ENCODE results near the gene ADAMTS10. TPM values are rescaled to one million over a fixed set of nuclear protein-coding genes. Genes with fewer than 3 reads are reported as not detected.
A peak's percentile ranks its signal among the peaks of the same experiment; 100 is the strongest.

The ADAMTS10 gene
- total RNA-seq, 4 donors from 2014 or later = 5.2 to 62.8 (median 20.7) TPM

DNA sequence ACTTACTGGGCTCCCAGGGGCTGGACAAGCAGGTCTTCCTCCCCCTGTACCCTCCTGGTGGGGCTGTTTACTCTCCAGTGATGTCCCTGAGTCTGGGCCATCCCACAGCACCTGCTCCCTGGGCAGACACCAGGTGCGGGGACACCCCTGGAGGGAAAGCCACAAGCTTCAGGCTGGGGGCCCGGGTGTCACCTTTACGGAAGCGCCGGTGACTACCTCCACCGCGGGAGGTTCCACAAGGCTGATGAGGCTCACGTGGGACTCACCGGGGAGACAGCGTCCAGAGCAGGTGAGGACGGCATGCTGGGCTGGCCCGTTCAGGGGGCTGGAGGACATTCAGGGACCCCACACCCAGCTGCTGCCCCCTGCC, 44.8 kb upstream of the ADAMTS10 start:
- no peak overlapping the region for H3K27ac ChIP-seq
- intact Hi-C loops (cut with DNase I; ENCODE audit: low total_unique reads) = loop anchor here (5.0 to 10.0 kb wide), 2 partner anchors 427 to 1591 kb away; partner anchors contain the start of gene ZNF557
- no peaks in the 10 kb centered on the region for H3K36me3 ChIP-seq
- no peak for DNase-seq
- in situ Hi-C loops (cut with MboI; ENCODE audit: low pct_ligation_motif_present in 1 of 4, low pct_unique_long_range_greater_than_20kb in 1 of 4, low sequenced_read_pairs in 3 of 4) = loop anchor here (10.0 to 25.0 kb wide), 2 partner anchors 419 to 432 kb away; partner anchors contain the start of gene OR1M1 (in 3 of the 4)
- 52 to 71% methylated on average over 4 to 12 of the region's 12 CpGs for WGBS, 2 donors (ENCODE audit: low coverage in 1 of 2)
- peaks cover 0 to 9% (median 1%) of the 10 kb centered on the region in 4 donors for H3K4me1 ChIP-seq
- H3K4me3 ChIP-seq = no peak overlapping the region
- TF ChIP-seq POLR2A (IDR thresholded peaks at IDR 0.05) (no peak), POLR2AphosphoS5 (IDR thresholded peaks at IDR 0.05) (no peak), EP300 (IDR thresholded peaks at IDR 0.05; ENCODE audit: low read depth) (no peak)
- TF ChIP-seq, protein P1, sequence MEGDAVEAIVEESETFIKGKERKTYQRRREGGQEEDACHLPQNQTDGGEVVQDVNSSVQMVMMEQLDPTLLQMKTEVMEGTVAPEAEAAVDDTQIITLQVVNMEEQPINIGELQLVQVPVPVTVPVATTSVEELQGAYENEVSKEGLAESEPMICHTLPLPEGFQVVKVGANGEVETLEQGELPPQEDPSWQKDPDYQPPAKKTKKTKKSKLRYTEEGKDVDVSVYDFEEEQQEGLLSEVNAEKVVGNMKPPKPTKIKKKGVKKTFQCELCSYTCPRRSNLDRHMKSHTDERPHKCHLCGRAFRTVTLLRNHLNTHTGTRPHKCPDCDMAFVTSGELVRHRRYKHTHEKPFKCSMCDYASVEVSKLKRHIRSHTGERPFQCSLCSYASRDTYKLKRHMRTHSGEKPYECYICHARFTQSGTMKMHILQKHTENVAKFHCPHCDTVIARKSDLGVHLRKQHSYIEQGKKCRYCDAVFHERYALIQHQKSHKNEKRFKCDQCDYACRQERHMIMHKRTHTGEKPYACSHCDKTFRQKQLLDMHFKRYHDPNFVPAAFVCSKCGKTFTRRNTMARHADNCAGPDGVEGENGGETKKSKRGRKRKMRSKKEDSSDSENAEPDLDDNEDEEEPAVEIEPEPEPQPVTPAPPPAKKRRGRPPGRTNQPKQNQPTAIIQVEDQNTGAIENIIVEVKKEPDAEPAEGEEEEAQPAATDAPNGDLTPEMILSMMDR (IDR thresholded peaks at IDR 0.05) = no peak
- peaks cover 4% of the 10 kb centered on the region for H3K27me3 ChIP-seq
- H3K9me3 ChIP-seq = no peaks in the 10 kb centered on the region

DNA sequence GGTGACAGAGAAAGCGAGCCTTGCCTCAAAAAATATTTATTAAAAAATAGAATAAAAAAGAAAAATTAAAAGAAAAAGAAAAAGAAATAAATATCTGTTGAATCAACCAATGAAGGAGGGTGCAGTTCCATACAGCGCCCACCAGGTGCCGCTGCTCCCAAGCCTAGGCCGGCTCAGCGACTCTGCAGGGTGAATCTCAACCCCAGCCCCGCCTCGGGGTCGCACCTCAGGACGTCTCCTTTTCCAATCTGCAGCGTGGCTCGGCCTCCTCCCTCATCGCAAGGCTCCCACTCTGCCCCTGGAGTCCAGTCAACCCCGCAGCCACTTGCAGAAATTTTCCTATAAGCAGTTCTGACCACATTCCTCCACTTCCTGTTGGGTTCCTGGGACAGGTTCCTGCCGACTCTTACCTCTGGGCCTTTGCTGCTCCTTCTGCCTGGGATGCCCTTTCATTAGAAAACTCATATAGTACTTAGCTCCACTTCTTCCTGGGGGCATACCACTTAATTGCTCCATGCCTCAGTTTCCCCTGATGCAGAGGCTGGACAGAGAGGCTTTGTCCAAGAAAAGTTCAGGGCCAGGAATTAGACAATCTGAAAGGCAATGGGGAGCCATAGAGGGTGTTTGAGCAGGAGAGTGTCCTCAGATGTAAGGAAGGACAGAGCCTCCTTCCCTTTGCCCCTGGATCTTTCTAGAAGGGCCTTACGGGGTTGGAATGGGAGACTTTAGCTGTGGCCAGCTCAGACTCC, 44.2 kb upstream of the ADAMTS10 start:
- H3K4me1 ChIP-seq = peaks cover 0 to 9% (median 1%) of the 10 kb centered on the region in 4 donors
- H3K27ac ChIP-seq = no peak overlapping the region
- TF ChIP-seq POLR2A (IDR thresholded peaks at IDR 0.05) (no peak), POLR2AphosphoS5 (IDR thresholded peaks at IDR 0.05) (no peak), EP300 (IDR thresholded peaks at IDR 0.05; ENCODE audit: low read depth) (no peak)
- TF ChIP-seq, protein P1 (IDR thresholded peaks at IDR 0.05) = peak; percentile 95 to 100 (median 99)
- no peaks in the 10 kb centered on the region for H3K9me3 ChIP-seq
- no peaks in the 10 kb centered on the region for H3K36me3 ChIP-seq
- in situ Hi-C loops (cut with MboI; ENCODE audit: low pct_ligation_motif_present in 1 of 4, low pct_unique_long_range_greater_than_20kb in 1 of 4, low sequenced_read_pairs in 3 of 4) (loop anchor here (10.0 to 25.0 kb wide), 2 partner anchors 420 to 433 kb away; partner anchors contain the start of gene OR1M1 (in 3 of the 4)), intact Hi-C loops (cut with DNase I; ENCODE audit: low total_unique reads) (loop anchor here (5.0 to 10.0 kb wide), 2 partner anchors 428 to 1590 kb away; partner anchors contain the start of gene ZNF557)
- H3K27me3 ChIP-seq = peaks cover 4% of the 10 kb centered on the region
- peak; percentile 50 for DNase-seq
- H3K4me3 ChIP-seq = peak overlapping the region in 3 of 4 donors; percentile 13 to 28 (median 18)
- 0 to 6% methylated on average over 11 to 15 of the region's 15 CpGs for WGBS, 2 donors (ENCODE audit: low coverage in 1 of 2)

DNA sequence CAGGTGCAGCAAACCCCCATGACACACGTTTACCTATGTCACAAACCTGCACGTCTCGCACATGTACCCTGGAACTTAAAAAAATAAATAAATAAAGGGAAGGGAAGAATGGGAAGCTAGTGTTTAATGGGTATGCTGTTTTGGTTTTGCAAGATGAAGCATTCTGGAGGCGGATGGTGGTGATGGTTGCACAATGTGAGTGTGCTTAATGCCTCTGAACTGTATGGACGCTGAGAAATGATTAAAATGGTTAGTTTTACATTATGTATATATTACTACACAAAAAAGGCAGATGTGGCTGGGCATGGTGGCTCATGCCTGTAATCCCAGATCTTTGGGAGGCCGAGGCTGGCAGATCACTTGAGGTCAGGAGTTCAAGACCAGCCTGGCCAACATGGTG, 37.7 kb upstream of the ADAMTS10 start:
- Histone ChIP-seq H3K27ac (no peak overlapping the region), H3K36me3 (no peaks in the 10 kb centered on the region), H3K4me3 (no peak overlapping the region), H3K4me1 (no peaks in the 10 kb centered on the region), H3K27me3 (peaks cover 7% of the 10 kb centered on the region), H3K9me3 (no peaks in the 10 kb centered on the region)
- TF ChIP-seq POLR2A (IDR thresholded peaks at IDR 0.05) (no peak), EP300 (IDR thresholded peaks at IDR 0.05; ENCODE audit: low read depth) (no peak), POLR2AphosphoS5 (IDR thresholded peaks at IDR 0.05) (no peak)
- TF ChIP-seq, protein P1 (IDR thresholded peaks at IDR 0.05) = no peak
- 45 to 61% methylated on average over 5 to 6 of the region's 6 CpGs for WGBS, 2 donors (ENCODE audit: low coverage in 1 of 2)
- in situ Hi-C loops (cut with MboI; ENCODE audit: low pct_ligation_motif_present in 1 of 4, low pct_unique_long_range_greater_than_20kb in 1 of 4, low sequenced_read_pairs in 3 of 4) = no loop called here
- intact Hi-C loops (cut with DNase I; ENCODE audit: low total_unique reads) = loop anchor here (10.0 kb wide), 1 partner anchor 73 kb away; the partner anchor contains the start of gene MYO1F
- no peak for DNase-seq

DNA sequence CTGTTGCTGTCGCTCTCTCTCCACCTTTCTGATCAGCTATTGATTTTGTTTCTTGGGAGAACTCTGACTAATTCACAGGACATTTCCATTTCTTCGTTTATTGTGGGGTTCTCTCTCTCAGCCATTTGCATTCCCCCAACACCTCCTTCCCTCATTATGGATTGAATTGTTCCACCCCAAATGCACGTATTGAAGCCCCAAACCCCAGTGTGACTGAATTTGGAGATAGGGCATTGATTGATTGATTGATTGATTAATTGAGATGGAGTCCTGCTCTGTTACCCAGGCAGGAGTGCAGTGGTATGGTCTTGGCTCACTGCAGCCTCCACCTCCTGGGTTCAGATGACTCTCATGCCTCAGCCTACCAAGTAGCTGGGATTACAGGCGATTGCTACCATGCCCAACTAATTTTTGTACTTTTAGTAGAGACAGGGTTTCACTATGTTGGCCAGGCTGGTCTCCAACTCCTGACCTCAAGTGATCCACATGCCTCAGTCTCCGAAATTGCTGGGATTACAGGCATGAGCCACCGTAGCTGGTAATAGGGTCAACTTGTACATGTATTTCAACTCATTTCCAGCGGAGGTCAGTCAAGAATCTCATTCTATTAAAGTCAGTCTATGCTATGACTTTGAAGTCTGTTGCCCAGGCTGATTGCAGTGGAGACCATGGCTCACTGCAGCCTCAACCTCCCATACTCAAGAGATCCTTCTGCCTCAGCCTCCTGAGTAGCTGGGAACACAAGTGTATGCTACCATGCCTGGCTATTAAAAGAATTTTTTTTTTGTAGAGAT, 33.5 kb upstream of the ADAMTS10 start:
- Histone ChIP-seq H3K36me3 (no peaks in the 10 kb centered on the region), H3K9me3 (no peaks in the 10 kb centered on the region), H3K27ac (no peak overlapping the region), H3K4me3 (no peak overlapping the region), H3K27me3 (peaks cover 7% of the 10 kb centered on the region), H3K4me1 (peaks cover 0 to 11% (median 0%) of the 10 kb centered on the region in 4 donors)
- in situ Hi-C loops (cut with MboI; ENCODE audit: low pct_ligation_motif_present in 1 of 4, low pct_unique_long_range_greater_than_20kb in 1 of 4, low sequenced_read_pairs in 3 of 4) = no loop called here
- intact Hi-C loops (cut with DNase I; ENCODE audit: low total_unique reads) = loop anchor here (10.0 kb wide), 1 partner anchor 69 kb away; the partner anchor contains the start of gene MYO1F
- TF ChIP-seq, protein P1 (IDR thresholded peaks at IDR 0.05) = no peak
- no peak for TF ChIP-seq POLR2AphosphoS5 (IDR thresholded peaks at IDR 0.05)
- no peak for TF ChIP-seq POLR2A (IDR thresholded peaks at IDR 0.05)
- no peak for TF ChIP-seq EP300 (IDR thresholded peaks at IDR 0.05; ENCODE audit: low read depth)
- no peak for DNase-seq
- 74 to 77% methylated on average over 5 to 7 of the region's 7 CpGs for WGBS, 2 donors (ENCODE audit: low coverage in 1 of 2)
